Muscle of arm (tissue), 14 donors: Measurements from ENCODE around the gene KLKB1. TPM values are rescaled to one million over a fixed set of nuclear protein-coding genes. Genes with fewer than 3 reads are reported as not detected.

Source experiments
- DNase-seq: peaks from one replicate; pipeline ENCODE4 v3.0.0-alpha.2; 2013
- long read RNA-seq, 11 donors: transcript quantifications; one replicate each; lab custom pipeline, GENCODE V29; 2026
- polyA plus RNA-seq, 12 donors: library from polyadenylated mRNA; unstranded; fragments of 120-200 nt; gene quantifications; one replicate each; pipeline ENCODE4 v1.2.1, GENCODE V29; 2013; ENCODE audit not compliant: insufficient read length in 12 of 12

The KLKB1 gene
- 1 to 10 TPM in 1 of 12 donors, under 1 TPM in 9, not detected in 2; 0.16 to 1.3 (median 0.30) TPM for polyA plus RNA-seq
- long read RNA-seq, donor 1, partial matches to known transcripts = 0 of 1 reads
- long read RNA-seq, donor 1, other reads (novel, unspliced or antisense) = 0 of 1 reads
- long read RNA-seq, donor 2 = 0 reads
- long read RNA-seq, donor 3 = 0 reads
- long read RNA-seq, donor 4 = 0 reads
- long read RNA-seq, donor 5 = 0 reads
- long read RNA-seq, donor 6 = 0 reads
- long read RNA-seq, donor 7 = 0 reads
- long read RNA-seq, donor 8 = 0 reads
- long read RNA-seq, donor 9 = 0 reads
- long read RNA-seq, donor 10 = 0 reads
- long read RNA-seq, donor 11 = 0 reads

- DNase-seq = no peak
Observed at GRCh38 chr4:186227221-186227620, at the start of gene KLKB1. Gene KLKB1, plus strand, starts transcription at chr4:186227507. Its CDS starts 689 bp downstream, at chr4:186228196.

- no peak for DNase-seq
Observed at GRCh38 chr4:186188107-186188506, 39.2 kb upstream of the KLKB1 start.

- DNase-seq = no peak
Observed at GRCh38 chr4:186189656-186190055, 37.7 kb upstream of the KLKB1 start.

- peak; percentile 30 for DNase-seq
Observed at GRCh38 chr4:186190581-186191199, 36.6 kb upstream of the KLKB1 start.

GRCh38 chr4:186191200-186192065 is 35.9 kb upstream of the KLKB1 start, which contains the start of gene CYP4V2:
Gene CYP4V2, plus strand, starts transcription at chr4:186191567. Its CDS starts 257 bp downstream, at chr4:186191824.
- peak; percentile 61 for DNase-seq

GRCh38 chr4:186192066-186192612 is 35.2 kb upstream of the KLKB1 start:
- peak; percentile 48 for DNase-seq

- no peak for DNase-seq
Observed at GRCh38 chr4:186193851-186194250, 33.5 kb upstream of the KLKB1 start.

- no peak for DNase-seq
Observed at GRCh38 chr4:186196063-186196462, 31.2 kb upstream of the KLKB1 start.

GRCh38 chr4:186200516-186200915 is 26.8 kb upstream of the KLKB1 start:
- DNase-seq = no peak

GRCh38 chr4:186201010-186201409 is 26.3 kb upstream of the KLKB1 start:
- DNase-seq = no peak

- no peak for DNase-seq
Observed at GRCh38 chr4:186201535-186202230, 25.6 kb upstream of the KLKB1 start.

- no peak for DNase-seq
Observed at GRCh38 chr4:186202490-186203140, 24.7 kb upstream of the KLKB1 start.

- DNase-seq = no peak
Observed at GRCh38 chr4:186203406-186203805, 23.9 kb upstream of the KLKB1 start.

GRCh38 chr4:186204103-186204559 is 23.2 kb upstream of the KLKB1 start:
- DNase-seq = no peak

GRCh38 chr4:186204686-186205085 is 22.6 kb upstream of the KLKB1 start:
- no peak for DNase-seq

- no peak for DNase-seq
Observed at GRCh38 chr4:186205156-186205555, 22.2 kb upstream of the KLKB1 start.

GRCh38 chr4:186216465-186217024 is 10.8 kb upstream of the KLKB1 start:
- DNase-seq = no peak

- DNase-seq = no peak
Observed at GRCh38 chr4:186217733-186218293, 9.5 kb upstream of the KLKB1 start.

- DNase-seq = no peak
Observed at GRCh38 chr4:186221624-186222023, 5.7 kb upstream of the KLKB1 start.

GRCh38 chr4:186225848-186226247 is 1.5 kb upstream of the KLKB1 start:
- DNase-seq = no peak
